Kidney (tissue), 14 donors: ENCODE data around the gene RGSL1. TPM values are rescaled to one million over a fixed set of nuclear protein-coding genes. Genes with fewer than 3 reads are reported as not detected.

Experiments
- DNase-seq, 5 donors: peaks; one replicate each; pipeline ENCODE4 v3.0.0-alpha.2; 2013 to 2020
- FAIRE-seq: peaks from 2 replicates; lab custom pipeline; 2012; peaks lifted over from hg19 to GRCh38; lab: Jason Lieb, UNC
- H3K27ac ChIP-seq, 2 donors: one replicate each; pipeline ENCODE4 v1.7.0; 2013; ENCODE audit warnings: low read depth in 2 of 2, low read length in 2 of 2, inconsistent platforms in 1 of 2
- H3K27me3 ChIP-seq: one replicate; pipeline ENCODE4 v1.7.1; 2013; ENCODE audit warnings: low read length, inconsistent platforms; ENCODE audit not compliant: control insufficient read depth, insufficient read depth
- H3K36me3 ChIP-seq, 3 donors: one replicate each; pipeline versions ENCODE4 v1.7.0 to v1.7.1; 2013; ENCODE audit warnings: low read length in 3 of 3, control low read depth in 1 of 3, inconsistent platforms in 1 of 3; ENCODE audit not compliant: insufficient read depth in 3 of 3, control insufficient read depth in 2 of 3
- H3K4me1 ChIP-seq, 3 donors: one replicate each; pipeline versions ENCODE4 v1.7.0 to v1.7.1; 2013; ENCODE audit warnings: low read length in 3 of 3, inconsistent platforms in 1 of 3, low read depth in 1 of 3; ENCODE audit not compliant: control insufficient read depth in 2 of 3, insufficient read depth in 2 of 3
- H3K4me3 ChIP-seq, 3 donors: one replicate each; pipeline versions ENCODE4 v1.7.0 to v1.8.1; 2013; ENCODE audit warnings: low read length in 3 of 3, control low read depth in 1 of 3, inconsistent platforms in 1 of 3
- H3K9ac ChIP-seq, 3 donors: one replicate each; pipeline versions ENCODE4 v1.7.0 to v1.7.1; 2013; ENCODE audit warnings: low read length in 3 of 3, control low read depth in 1 of 3, inconsistent platforms in 1 of 3
- H3K9me3 ChIP-seq, 3 donors: one replicate each; pipeline versions ENCODE4 v1.7.0 to v1.7.1; 2013; ENCODE audit warnings: low read length in 3 of 3, control low read depth in 1 of 3, inconsistent platforms in 1 of 3; ENCODE audit not compliant: control insufficient read depth in 2 of 3, insufficient read depth in 1 of 3
- intact Hi-C: fragments of 100-400 bp; cut with DNase I; formaldehyde crosslinking; loops from one replicate; pipeline ENCODE4 v1.11.1; 2022
- polyA plus RNA-seq: library from polyadenylated mRNA; stranded (reverse); fragments of 350-450 nt; fragmentation: Illumina TruSeq; extraction: RNeasy Lipid Tissue Mini Kit (QIAGEN cat#74804); gene quantifications from one replicate; pipeline ENCODE4 v1.2.3, GENCODE V29; 2014; ENCODE audit warnings: low read depth, low replicate concordance; ENCODE audit not compliant: insufficient read depth
- total RNA-seq: library from RNA; stranded (reverse); fragmentation: NEBNext Ultra II Directional; extraction: Animal tissue kit (Norgen Biotek cat#: 25700); gene quantifications from one replicate; pipeline ENCODE4 v1.2.1, GENCODE V29; 2021
- TF ChIP-seq, protein P1 (sequence below): IDR thresholded peaks from 3 replicates; pipeline ENCODE4 v1.5.1; 2012; ENCODE audit warnings: mild to moderate bottlenecking, moderate library complexity, borderline replicate concordance; ENCODE audit not compliant: insufficient read depth; ENCODE audit errors: extremely low read depth
- donor health status: control.
- donor health status: control.
- donor health status: control.
- donor health status: control.
- donor health status: control.
- donor health status: DM: yes; HTN: yes; CAD: no.
- donor health status: Normal renal cell carcinoma (clear cell type).

The RGSL1 gene
- total and polyA plus RNA-seq, 2 donors from 2014 or later: not detected

DNA sequence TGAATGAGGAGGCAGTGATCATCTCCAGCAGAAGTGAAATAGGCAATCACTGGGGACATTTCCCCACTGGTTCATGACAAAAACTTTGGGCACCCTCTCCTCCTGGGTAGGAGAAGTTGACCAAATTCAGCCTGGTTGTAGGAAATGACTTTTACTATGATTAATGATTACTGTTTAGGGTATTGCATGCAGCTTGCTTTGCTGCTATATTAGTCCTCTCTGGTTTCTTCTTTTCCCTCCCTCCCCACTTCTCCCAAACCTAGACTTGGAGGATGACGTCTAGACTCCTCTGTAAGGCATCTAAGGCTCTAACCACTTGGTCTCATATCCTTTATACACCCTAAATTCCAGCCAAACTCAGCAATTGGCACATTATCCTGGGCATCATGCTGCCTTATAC lies 157.6 kb downstream of the RGSL1 start:
- H3K27me3 ChIP-seq: no peaks in the 10 kb centered on the region
- H3K4me1 ChIP-seq: peaks cover 0 to 13% (median 0%) of the 10 kb centered on the region in 3 donors
- H3K4me3 ChIP-seq: no peak overlapping the region
- no peak for FAIRE-seq
- TF ChIP-seq, protein P1, sequence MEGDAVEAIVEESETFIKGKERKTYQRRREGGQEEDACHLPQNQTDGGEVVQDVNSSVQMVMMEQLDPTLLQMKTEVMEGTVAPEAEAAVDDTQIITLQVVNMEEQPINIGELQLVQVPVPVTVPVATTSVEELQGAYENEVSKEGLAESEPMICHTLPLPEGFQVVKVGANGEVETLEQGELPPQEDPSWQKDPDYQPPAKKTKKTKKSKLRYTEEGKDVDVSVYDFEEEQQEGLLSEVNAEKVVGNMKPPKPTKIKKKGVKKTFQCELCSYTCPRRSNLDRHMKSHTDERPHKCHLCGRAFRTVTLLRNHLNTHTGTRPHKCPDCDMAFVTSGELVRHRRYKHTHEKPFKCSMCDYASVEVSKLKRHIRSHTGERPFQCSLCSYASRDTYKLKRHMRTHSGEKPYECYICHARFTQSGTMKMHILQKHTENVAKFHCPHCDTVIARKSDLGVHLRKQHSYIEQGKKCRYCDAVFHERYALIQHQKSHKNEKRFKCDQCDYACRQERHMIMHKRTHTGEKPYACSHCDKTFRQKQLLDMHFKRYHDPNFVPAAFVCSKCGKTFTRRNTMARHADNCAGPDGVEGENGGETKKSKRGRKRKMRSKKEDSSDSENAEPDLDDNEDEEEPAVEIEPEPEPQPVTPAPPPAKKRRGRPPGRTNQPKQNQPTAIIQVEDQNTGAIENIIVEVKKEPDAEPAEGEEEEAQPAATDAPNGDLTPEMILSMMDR: no peak
- no peaks in the 10 kb centered on the region for H3K36me3 ChIP-seq
- intact Hi-C loops: no loop called here
- no peak for DNase-seq
- H3K9ac ChIP-seq: no peak overlapping the region
- H3K27ac ChIP-seq: no peak overlapping the region
- H3K9me3 ChIP-seq: no peaks in the 10 kb centered on the region

DNA sequence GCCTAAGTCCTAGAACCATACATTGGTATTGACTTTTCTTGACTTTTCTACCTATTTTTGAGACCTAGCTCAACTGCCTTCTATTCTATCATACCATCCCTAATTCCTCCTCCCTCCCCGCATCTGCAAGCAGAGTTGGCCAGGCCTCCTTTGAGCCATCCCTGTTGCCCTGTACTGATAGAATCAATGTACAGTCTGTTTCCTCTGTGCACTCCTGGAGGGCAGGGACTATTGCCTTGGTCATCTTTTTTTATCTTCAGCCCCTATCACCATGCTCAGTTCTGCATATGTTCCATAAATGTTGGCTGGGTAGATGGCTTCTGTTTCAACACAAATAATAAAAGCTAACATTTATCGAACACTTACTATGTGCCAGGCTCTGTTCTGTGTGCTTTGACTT lies 158.3 kb downstream of the RGSL1 start:
- no peak for FAIRE-seq
- no peak overlapping the region for H3K4me3 ChIP-seq
- H3K36me3 ChIP-seq: no peaks in the 10 kb centered on the region
- no peak overlapping the region for H3K9ac ChIP-seq
- TF ChIP-seq, protein P1: no peak
- no peaks in the 10 kb centered on the region for H3K9me3 ChIP-seq
- no peak overlapping the region for H3K27ac ChIP-seq
- H3K4me1 ChIP-seq: peaks cover 0 to 8% (median 0%) of the 10 kb centered on the region in 3 donors
- DNase-seq: no peak
- H3K27me3 ChIP-seq: no peaks in the 10 kb centered on the region
- intact Hi-C loops: no loop called here

DNA sequence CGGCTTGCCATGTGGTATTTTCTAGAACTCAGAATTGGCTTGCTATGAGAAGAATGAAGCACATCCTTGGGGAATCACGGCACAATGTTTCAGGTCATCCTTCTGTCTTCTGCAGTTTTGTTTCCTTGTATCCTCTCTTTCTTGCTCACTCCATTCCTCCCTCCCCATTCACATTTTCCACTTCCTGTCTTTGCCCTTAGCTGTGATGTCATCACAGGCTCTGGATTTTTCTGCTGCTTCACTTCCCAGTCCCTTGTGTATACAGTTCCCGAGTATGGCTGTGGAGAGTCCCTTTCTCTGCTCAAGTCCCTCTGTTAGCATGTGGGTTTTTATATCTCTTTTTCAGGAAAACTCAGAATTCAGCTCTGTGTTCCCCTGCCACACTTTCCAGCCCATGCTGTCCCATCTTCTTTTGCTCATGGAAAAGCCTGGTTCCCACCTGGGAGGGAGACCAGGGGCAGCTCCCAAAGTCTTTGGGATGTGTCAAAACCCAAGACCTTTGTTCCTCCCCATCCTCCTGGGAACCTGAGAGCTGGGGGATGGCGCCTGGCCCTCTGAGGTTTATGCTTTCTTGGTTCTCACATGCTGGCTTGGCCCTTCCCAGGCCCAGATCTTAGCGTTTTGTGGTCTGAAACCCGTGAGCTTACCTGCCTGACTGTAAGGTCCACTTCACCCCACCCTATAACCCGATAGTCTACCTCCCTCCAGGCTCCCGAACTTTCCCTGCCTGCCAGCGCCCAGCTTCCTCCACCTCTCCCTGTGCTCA lies 159.1 kb downstream of the RGSL1 start:
- Histone ChIP-seq H3K27ac (peak overlapping the region in 1 of 2 donors; percentile 55), H3K9ac (no peak overlapping the region), H3K27me3 (peaks cover 3% of the 10 kb centered on the region), H3K9me3 (no peaks in the 10 kb centered on the region), H3K4me3 (no peak overlapping the region), H3K4me1 (peaks cover 0 to 5% (median 0%) of the 10 kb centered on the region in 3 donors), H3K36me3 (no peaks in the 10 kb centered on the region)
- FAIRE-seq: no peak
- TF ChIP-seq, protein P1: no peak
- DNase-seq: no peak
- intact Hi-C loops: no loop called here

Other genes with a start within 250 kb of the RGSL1 start
- 533 TPM for gene GLUL, start 58.4 kb upstream of the RGSL1 start, total RNA-seq
- 90.6 TPM for gene GLUL, start 58.4 kb upstream of the RGSL1 start, polyA plus RNA-seq
- gene TEDDM1, start 49.5 kb upstream of the RGSL1 start, total RNA-seq: not detected
- gene TEDDM1, start 49.5 kb upstream of the RGSL1 start, polyA plus RNA-seq: not detected
- gene RNASEL, start 139.1 kb downstream of the RGSL1 start, total RNA-seq: 12.1 TPM
- 6.0 TPM for gene RNASEL, start 139.1 kb downstream of the RGSL1 start, polyA plus RNA-seq
- gene RGS16, start 154.2 kb downstream of the RGSL1 start, total RNA-seq: 4.2 TPM
- 7.7 TPM for gene RGS16, start 154.2 kb downstream of the RGSL1 start, polyA plus RNA-seq
- gene RGS8, start 234.4 kb downstream of the RGSL1 start, total RNA-seq: not detected
- gene RGS8, start 234.4 kb downstream of the RGSL1 start, polyA plus RNA-seq: not detected